ENCODE data around the gene COG5.
A peak's percentile ranks its signal among the peaks of the same experiment; 100 is the strongest.

COG5 gene

DNA sequence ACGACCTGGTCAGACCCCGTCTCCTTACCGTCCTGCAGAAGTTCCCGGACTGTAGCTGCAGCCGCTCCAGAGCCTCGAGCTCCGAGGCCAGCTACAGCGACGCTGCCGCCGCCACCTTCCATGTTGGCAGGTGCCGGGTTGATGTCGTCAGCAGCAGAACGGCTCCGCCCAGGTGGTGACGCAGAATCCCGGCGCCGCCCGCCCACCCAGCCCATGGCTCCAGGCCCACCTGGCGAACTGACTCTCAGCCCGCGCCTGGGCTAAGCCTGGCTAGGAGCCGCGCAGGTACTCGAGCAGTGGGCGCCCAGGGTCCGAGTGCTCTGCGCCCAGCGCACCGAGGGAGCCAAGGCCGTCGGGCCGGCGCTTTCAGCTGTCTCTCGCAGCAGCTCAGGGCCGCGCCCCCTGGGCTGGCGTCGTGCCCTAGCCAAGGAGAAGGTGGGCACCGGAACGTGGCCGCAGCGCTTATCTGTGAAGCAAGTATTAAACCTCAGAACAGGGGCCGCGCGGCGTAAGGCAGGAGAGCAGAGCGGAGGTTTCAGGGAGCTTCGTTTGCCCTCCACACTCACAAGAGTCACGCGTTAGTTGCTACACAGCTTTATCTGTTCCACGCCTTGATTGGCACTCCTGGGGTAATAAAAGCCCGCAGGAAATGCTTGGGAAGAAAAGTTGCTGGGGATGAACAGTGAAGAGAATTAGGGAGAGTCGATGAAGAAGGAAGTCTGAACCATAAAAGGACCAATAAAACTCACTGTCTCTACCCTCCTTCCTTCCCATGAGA, at the start of gene COG5, which contains the start of gene DUS4L:
Gene COG5 (minus strand): TSS at position 146 of the 778 bp plus-strand sequence. CDS start 24 bp downstream, at position 122.
Gene DUS4L (plus strand): TSS at position 197 of the 778 bp plus-strand sequence. CDS start 3,100 bp downstream, outside the sequence.
- Histone ChIP-seq H3K27me3 (ENCODE audit: insufficient read depth, low read length) (no peaks in the 10 kb centered on the region), H3K36me3 (ENCODE audit: insufficient read depth, low read length) (peaks cover 21% of the 10 kb centered on the region; the same call in 1 of the 2 replicates), H3K79me2 (ENCODE audit: insufficient read depth, low read length) (peaks cover 39% of the 10 kb centered on the region), H3K9ac (ENCODE audit: low read length) (peak within 1 kb of the TSS; percentile 84), H2AFZ (ENCODE audit: low read length) (peak within 1 kb of the TSS; percentile 65), H3K27ac (ENCODE audit: low read depth, low read length, poor library complexity, severe bottlenecking) (peak within 1 kb of the TSS; percentile 49), H3K4me1 (ENCODE audit: insufficient read depth, low read length, severe bottlenecking) (peaks cover 54% of the 10 kb centered on the region), H4K20me1 (ENCODE audit: insufficient read depth, low read length) (no peaks in the 10 kb centered on the region), H3K4me2 (ENCODE audit: low read length) (peak within 1 kb of the TSS; percentile 92), H3K9me3 (ENCODE audit: low read length) (no peaks in the 10 kb centered on the region), H3F3A (ENCODE audit: insufficient read depth, low read length) (no peaks in the 10 kb centered on the region), H3K4me3 (ENCODE audit: low read depth, low read length, poor library complexity, severe bottlenecking) (peak within 1 kb of the TSS; percentile 79), H3K9me2 (ENCODE audit: low read depth, low read length) (no peaks in the 10 kb centered on the region)
- TF ChIP-seq, protein P1, sequence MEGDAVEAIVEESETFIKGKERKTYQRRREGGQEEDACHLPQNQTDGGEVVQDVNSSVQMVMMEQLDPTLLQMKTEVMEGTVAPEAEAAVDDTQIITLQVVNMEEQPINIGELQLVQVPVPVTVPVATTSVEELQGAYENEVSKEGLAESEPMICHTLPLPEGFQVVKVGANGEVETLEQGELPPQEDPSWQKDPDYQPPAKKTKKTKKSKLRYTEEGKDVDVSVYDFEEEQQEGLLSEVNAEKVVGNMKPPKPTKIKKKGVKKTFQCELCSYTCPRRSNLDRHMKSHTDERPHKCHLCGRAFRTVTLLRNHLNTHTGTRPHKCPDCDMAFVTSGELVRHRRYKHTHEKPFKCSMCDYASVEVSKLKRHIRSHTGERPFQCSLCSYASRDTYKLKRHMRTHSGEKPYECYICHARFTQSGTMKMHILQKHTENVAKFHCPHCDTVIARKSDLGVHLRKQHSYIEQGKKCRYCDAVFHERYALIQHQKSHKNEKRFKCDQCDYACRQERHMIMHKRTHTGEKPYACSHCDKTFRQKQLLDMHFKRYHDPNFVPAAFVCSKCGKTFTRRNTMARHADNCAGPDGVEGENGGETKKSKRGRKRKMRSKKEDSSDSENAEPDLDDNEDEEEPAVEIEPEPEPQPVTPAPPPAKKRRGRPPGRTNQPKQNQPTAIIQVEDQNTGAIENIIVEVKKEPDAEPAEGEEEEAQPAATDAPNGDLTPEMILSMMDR (IDR thresholded peaks at IDR 0.05; ENCODE audit: low read length), result no peak
- TF ChIP-seq EZH2 (IDR thresholded peaks at IDR 0.05; ENCODE audit: borderline replicate concordance, low read length), result no peak

DNA sequence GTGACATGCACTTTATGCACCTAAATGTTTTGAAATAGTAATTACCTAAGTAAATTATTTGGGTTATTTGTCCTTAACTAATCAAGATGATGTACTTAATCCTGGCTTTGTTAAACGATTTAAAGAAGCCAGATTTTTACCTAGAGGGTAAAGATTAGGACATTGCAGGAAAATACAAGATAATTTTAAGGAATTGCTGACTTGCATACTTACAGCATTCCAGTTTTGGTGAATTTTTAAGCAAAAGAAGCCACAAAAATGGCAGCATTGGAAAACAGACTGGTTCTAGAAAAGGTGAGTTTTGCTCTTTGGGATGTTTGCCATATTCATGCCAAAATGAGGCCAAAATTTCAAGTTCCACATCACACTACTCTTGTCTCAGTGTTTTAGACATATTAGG, 49.7 kb upstream of the COG5 start:
- H3K9me3 ChIP-seq (ENCODE audit: low read length), result no peaks in the 10 kb centered on the region
- no peaks in the 10 kb centered on the region for H3F3A ChIP-seq (ENCODE audit: insufficient read depth, low read length)
- H3K27ac ChIP-seq (ENCODE audit: low read depth, low read length, poor library complexity, severe bottlenecking), result no peak overlapping the region
- no peak overlapping the region for H3K4me2 ChIP-seq (ENCODE audit: low read length)
- H3K4me3 ChIP-seq (ENCODE audit: low read depth, low read length, poor library complexity, severe bottlenecking), result no peak overlapping the region
- H3K9me2 ChIP-seq (ENCODE audit: low read depth, low read length), result no peaks in the 10 kb centered on the region
- peaks cover 47% of the 10 kb centered on the region for H3K36me3 ChIP-seq (ENCODE audit: insufficient read depth, low read length)
- TF ChIP-seq, protein P1 (IDR thresholded peaks at IDR 0.05; ENCODE audit: low read length), result no peak
- TF ChIP-seq EZH2 (IDR thresholded peaks at IDR 0.05; ENCODE audit: borderline replicate concordance, low read length), result no peak
- no peak overlapping the region for H2AFZ ChIP-seq (ENCODE audit: low read length)
- H3K27me3 ChIP-seq (ENCODE audit: insufficient read depth, low read length), result no peaks in the 10 kb centered on the region
- H3K4me1 ChIP-seq (ENCODE audit: insufficient read depth, low read length, severe bottlenecking), result no peaks in the 10 kb centered on the region
- no peaks in the 10 kb centered on the region for H4K20me1 ChIP-seq (ENCODE audit: insufficient read depth, low read length)
- H3K9ac ChIP-seq (ENCODE audit: low read length), result no peak overlapping the region
- no peaks in the 10 kb centered on the region for H3K79me2 ChIP-seq (ENCODE audit: insufficient read depth, low read length)

DNA sequence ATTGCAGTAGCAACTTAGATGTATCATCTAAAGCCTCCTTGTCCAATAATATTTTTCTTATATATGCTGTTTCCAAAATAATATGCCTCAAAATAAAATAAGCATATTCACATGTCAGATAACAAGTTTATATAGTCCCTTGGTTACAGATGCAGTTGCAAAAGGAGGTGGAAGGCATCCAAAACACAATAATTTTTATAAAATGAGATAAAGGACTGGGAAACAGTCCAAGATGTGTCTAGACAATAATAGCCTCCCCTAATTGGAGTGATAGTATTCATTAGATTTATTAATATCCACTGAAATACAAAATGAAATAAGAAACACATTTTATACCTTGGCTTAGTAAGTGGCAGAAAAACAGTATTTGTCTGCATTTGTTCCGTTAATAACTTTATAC, 46.6 kb upstream of the COG5 start:
- H3K9ac ChIP-seq (ENCODE audit: low read length), result no peak overlapping the region
- no peaks in the 10 kb centered on the region for H3K9me3 ChIP-seq (ENCODE audit: low read length)
- no peaks in the 10 kb centered on the region for H3F3A ChIP-seq (ENCODE audit: insufficient read depth, low read length)
- no peak overlapping the region for H3K4me3 ChIP-seq (ENCODE audit: low read depth, low read length, poor library complexity, severe bottlenecking)
- no peak for TF ChIP-seq EZH2 (IDR thresholded peaks at IDR 0.05; ENCODE audit: borderline replicate concordance, low read length)
- TF ChIP-seq, protein P1 (IDR thresholded peaks at IDR 0.05; ENCODE audit: low read length), result no peak
- H3K4me1 ChIP-seq (ENCODE audit: insufficient read depth, low read length, severe bottlenecking), result no peaks in the 10 kb centered on the region
- H3K27me3 ChIP-seq (ENCODE audit: insufficient read depth, low read length), result no peaks in the 10 kb centered on the region
- no peak overlapping the region for H3K4me2 ChIP-seq (ENCODE audit: low read length)
- no peaks in the 10 kb centered on the region for H3K9me2 ChIP-seq (ENCODE audit: low read depth, low read length)
- H4K20me1 ChIP-seq (ENCODE audit: insufficient read depth, low read length), result no peaks in the 10 kb centered on the region
- peaks cover 31% of the 10 kb centered on the region for H3K36me3 ChIP-seq (ENCODE audit: insufficient read depth, low read length)
- H3K27ac ChIP-seq (ENCODE audit: low read depth, low read length, poor library complexity, severe bottlenecking), result no peak overlapping the region
- H3K79me2 ChIP-seq (ENCODE audit: insufficient read depth, low read length), result no peaks in the 10 kb centered on the region
- H2AFZ ChIP-seq (ENCODE audit: low read length), result no peak overlapping the region
